Measurements from ENCODE around the gene FRMD4A. TPM values are rescaled to one million over a fixed set of nuclear protein-coding genes. Genes with fewer than 3 reads are reported as not detected.
"Not testable (repeated sequence)": the region's sequence is repeated elsewhere in the genome, so short reads cannot be mapped to it uniquely, and the experiment has no call there.

FRMD4A gene
- total RNA-seq, 1 donor from 2014 or later = 34.6 TPM

GRCh38 chr10:13771992-13772391, 558.7 kb downstream of the FRMD4A start:
- DNase-seq (ENCODE audit: low read depth) = no peak
- TF ChIP-seq CTCF (conservative IDR thresholded peaks at IDR 0.05; ENCODE audit: low read depth, low read length) = no peak

GRCh38 chr10:13770760-13771493, 559.8 kb downstream of the FRMD4A start:
- no peak for DNase-seq (ENCODE audit: low read depth)
- H3K4me3 ChIP-seq (ENCODE audit: low read depth, low read length) = no peak overlapping the region
- no peak for TF ChIP-seq CTCF (conservative IDR thresholded peaks at IDR 0.05; ENCODE audit: low read depth, low read length)

More at GRCh38 chr10:13771992-13772391, 558.7 kb downstream of the FRMD4A start:
- H3K4me3 ChIP-seq (ENCODE audit: low read depth, low read length) = no peak overlapping the region

GRCh38 chr10:13769946-13770345, 560.8 kb downstream of the FRMD4A start:
- no peak overlapping the region for H3K4me3 ChIP-seq (ENCODE audit: low read depth, low read length)
- DNase-seq (ENCODE audit: low read depth) = no peak
- TF ChIP-seq CTCF (conservative IDR thresholded peaks at IDR 0.05; ENCODE audit: low read depth, low read length) = no peak

- no peak overlapping the region for H3K4me3 ChIP-seq (ENCODE audit: low read depth, low read length)
- no peak for TF ChIP-seq CTCF (conservative IDR thresholded peaks at IDR 0.05; ENCODE audit: low read depth, low read length)
- DNase-seq (ENCODE audit: low read depth) = no peak
Measured at GRCh38 chr10:13767676-13768178, 563.0 kb downstream of the FRMD4A start.

- not testable (repeated sequence) for H3K4me3 ChIP-seq (ENCODE audit: low read depth, low read length); DNase-seq (ENCODE audit: low read depth)
Measured at GRCh38 chr10:13767148-13767547, 563.6 kb downstream of the FRMD4A start.

- TF ChIP-seq CTCF (conservative IDR thresholded peaks at IDR 0.05; ENCODE audit: low read depth, low read length) = no peak
- H3K4me3 ChIP-seq (ENCODE audit: low read depth, low read length) = peak overlapping the region; percentile 42
- peak; percentile 91 for DNase-seq (ENCODE audit: low read depth)
Measured at GRCh38 chr10:13765641-13766341, 564.9 kb downstream of the FRMD4A start.

GRCh38 chr10:13761490-13762091, 569.1 kb downstream of the FRMD4A start:
- no peak for TF ChIP-seq CTCF (conservative IDR thresholded peaks at IDR 0.05; ENCODE audit: low read depth, low read length)
- DNase-seq (ENCODE audit: low read depth) = no peak
- H3K4me3 ChIP-seq (ENCODE audit: low read depth, low read length) = no peak overlapping the region

Measured in epithelial cell of proximal tubule (primary cell).